K562 treated with DMSO at 1 percent for 12 hours (cell line): ENCODE measurements around the gene OR2M4. TPM values are rescaled to one million over a fixed set of nuclear protein-coding genes. Genes with fewer than 3 reads are reported as not detected.

Source experiments
- total RNA-seq: library from RNA; unstranded; fragments of 300-600 nt; gene quantifications from 2 replicates; pipeline ENCODE4 v1.2.3, GENCODE V29; 2022; ENCODE audit not compliant: insufficient read depth

Gene OR2M4, protein sequence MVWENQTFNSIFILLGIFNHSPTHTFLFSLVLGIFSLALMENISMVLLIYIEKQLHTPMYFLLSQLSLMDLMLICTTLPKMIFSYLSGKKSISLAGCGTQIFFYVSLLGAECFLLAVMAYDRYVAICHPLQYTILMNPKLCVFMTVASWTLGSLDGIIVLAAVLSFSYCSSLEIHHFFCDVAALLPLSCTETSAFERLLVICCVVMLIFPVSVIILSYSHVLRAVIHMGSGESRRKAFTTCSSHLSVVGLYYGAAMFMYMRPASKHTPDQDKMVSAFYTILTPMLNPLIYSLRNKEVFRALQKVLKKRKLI
- not detected in 2 replicates for total RNA-seq

DNA sequence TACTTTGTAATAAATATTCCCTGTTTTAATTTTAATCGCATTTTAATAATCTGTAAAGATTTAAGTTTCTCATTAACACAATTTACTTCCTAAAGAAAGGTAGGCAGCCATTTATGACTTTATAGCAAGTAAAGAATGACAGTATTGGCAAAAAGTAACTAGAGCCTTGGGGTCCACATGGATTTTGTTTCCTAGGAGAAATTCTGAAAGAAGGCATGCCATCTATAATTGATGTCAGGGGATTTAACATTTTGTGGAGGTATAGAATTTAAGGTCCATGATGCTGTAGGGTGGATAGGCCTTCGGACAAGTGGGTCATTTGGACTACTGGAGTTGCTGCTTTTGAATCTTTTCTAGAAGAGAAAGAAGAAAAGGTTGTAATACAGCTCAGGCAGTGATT, at the start of gene OR2M4:
Gene OR2M4 (plus strand): TSS at position 301 of the 400 bp plus-strand sequence. CDS start 7,512 bp downstream, outside the sequence.

DNA sequence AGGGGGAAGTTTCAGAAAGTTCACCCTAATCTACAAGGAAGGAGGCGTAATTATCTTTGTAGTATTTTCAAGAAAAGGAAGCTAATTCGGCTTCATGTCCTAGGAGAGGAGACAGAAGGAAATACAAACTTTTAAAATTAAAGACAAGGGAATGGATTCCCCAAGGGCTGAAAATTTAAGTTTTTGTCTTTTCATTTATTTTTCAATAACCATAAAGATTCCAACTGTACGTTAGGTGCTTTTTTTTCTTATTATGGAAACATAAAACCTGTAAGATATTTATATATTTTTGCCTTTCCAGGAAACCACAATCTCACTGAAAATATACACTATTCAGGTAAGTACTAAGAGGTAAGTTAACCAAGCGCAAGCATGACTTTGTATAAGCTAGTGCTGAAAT, 34.3 kb upstream of the OR2M4 start, which contains the start of gene OR2M3:
Gene OR2M3 (plus strand): TSS at position 301 of the 400 bp plus-strand sequence. CDS start 5,803 bp downstream, outside the sequence.

DNA sequence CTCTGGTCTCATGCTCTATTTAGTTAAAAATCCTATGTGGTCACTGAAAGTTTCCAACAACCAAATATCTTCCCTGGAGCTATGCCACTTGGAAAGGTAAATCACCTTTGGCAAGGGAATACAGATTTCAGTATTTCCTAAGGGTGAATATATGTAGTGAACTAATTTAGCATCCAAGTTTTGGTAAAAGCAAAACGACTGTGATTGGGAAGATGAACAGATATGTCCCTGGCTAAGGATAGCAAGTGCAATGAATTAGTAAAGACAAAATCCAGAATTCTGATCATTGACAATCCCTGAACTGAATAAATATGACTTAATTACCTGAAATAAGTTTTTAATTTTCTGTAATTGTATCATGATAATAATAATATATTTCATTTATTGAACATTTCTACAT, 46.7 kb downstream of the OR2M4 start, which contains the start of gene OR2T33:
Gene OR2T33 (minus strand): TSS at position 101 of the 400 bp plus-strand sequence. CDS start 4,162 bp downstream, outside the sequence.

Other genes starting within 250 kb of the OR2M4 start
- gene OR2L5, start 217.8 kb upstream of the OR2M4 start, total RNA-seq, result not detected in 2 replicates
- not detected in 2 replicates for gene OR2L2, start 201.3 kb upstream of the OR2M4 start, total RNA-seq
- gene OR2L3, start 184.6 kb upstream of the OR2M4 start, total RNA-seq, result not detected in 2 replicates
- not detected in 2 replicates for gene OR2L13, start 136.2 kb upstream of the OR2M4 start, total RNA-seq
- gene OR2M5, start 86.3 kb upstream of the OR2M4 start, total RNA-seq, result not detected in 2 replicates
- gene OR2M2, start 56.6 kb upstream of the OR2M4 start, total RNA-seq, result not detected in 2 replicates
- not detected in 2 replicates for gene OR2M3, start 34.2 kb upstream of the OR2M4 start, total RNA-seq
- not detected in 2 replicates for gene OR2T33, start 46.6 kb downstream of the OR2M4 start, total RNA-seq
- gene OR2T12, start 72.0 kb downstream of the OR2M4 start, total RNA-seq, result not detected in 2 replicates
- not detected in 2 replicates for gene OR2M7, start 93.2 kb downstream of the OR2M4 start, total RNA-seq
- not detected in 2 replicates for gene OR14C36, start 117.4 kb downstream of the OR2M4 start, total RNA-seq
- not detected in 2 replicates for gene OR2T4, start 130.2 kb downstream of the OR2M4 start, total RNA-seq
- gene OR2T6, start 144.3 kb downstream of the OR2M4 start, total RNA-seq, result not detected in 2 replicates
- not detected in 2 replicates for gene OR2T1, start 171.6 kb downstream of the OR2M4 start, total RNA-seq
- gene OR2T2, start 214.2 kb downstream of the OR2M4 start, total RNA-seq, result not detected in 2 replicates
- not detected in 2 replicates for gene OR2T3, start 241.9 kb downstream of the OR2M4 start, total RNA-seq